Colon (tissue), 2 donors: ENCODE data around the gene MOGAT3.

ENCODE experiments used
- FAIRE-seq: peaks from 2 replicates; lab custom pipeline; 2012; peaks lifted over from hg19 to GRCh38; lab: Jason Lieb, UNC
- donor health status: control.
- donor health status: control.

The MOGAT3 gene

GRCh38 chr7:101160910-101161309 is 39.9 kb downstream of the MOGAT3 start:
- no peak for FAIRE-seq

- no peak for FAIRE-seq
Measured at GRCh38 chr7:101159696-101160674, 40.9 kb downstream of the MOGAT3 start.

DNA sequence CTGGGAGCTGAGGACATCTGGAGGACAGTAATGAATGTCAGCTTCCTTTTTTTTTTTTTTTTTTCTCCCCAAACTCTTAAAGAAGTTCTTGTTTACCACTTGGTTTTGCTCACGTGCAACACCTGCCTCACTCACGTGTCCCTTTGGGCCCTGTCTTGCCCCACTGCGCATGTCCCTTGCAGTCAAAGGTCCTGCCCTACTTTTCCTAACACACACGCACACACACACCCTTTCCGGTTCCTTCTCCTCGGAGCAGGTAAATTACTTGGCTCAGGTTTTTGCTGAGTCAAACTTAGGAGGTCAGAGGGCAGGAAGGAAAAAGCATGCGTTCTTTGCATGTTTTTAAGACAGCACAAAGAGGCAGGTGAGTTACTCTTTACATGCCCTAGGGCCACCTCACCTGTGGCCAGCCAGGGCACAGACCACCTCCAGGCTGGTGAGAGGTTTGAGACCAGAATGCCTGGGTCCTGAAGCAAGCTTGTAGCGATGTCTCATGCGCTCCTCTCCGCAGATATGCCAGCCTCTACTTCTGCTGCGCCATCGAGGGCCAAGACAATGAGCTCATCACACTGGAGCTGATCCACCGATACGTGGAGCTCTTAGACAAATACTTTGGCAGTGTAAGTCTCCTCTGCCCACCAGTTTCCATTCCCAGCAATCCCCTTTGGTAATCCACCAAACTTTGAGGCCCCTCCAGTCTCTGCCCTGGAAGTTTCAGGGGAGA is 43.8 kb downstream of the MOGAT3 start:
- FAIRE-seq, result no peak

DNA sequence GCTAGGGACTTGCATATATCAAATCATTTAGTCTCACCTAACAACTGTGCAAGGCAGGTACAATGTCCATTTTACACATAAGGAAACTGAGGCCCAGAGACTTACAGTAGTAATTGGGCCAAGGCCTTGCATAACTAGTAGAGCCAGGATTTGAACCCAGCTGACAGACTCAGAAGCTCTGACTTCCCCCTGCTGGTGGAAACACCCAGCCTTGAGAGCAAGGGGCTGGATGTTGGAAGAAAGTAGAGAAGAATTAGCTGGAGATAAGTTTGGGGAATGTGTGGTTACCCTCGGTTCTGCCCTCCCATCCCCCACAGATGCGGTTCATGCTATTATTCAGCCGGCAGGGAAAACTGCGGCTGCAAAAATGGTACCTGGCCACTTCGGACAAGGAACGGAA is 44.6 kb downstream of the MOGAT3 start:
- FAIRE-seq, result no peak

DNA sequence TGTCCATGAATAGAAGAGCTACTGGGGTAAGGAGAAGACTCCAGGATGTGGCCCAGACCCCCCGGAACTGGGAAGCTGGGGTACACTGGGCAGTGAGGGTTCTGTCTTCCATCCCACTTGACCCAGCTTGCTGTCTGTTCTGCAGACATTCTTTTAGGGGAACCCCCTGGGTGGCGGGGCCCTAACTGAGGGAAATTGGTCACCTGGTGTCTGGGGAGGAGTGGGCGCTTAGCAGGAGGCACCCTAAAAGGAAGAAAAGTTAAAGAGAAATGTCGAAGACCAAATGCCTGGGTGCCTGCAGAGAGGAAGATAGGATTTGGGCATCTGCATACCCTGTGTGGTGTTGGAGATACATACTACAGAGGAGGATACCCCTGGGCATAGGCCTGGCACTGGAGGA is 45.5 kb downstream of the MOGAT3 start:
- FAIRE-seq, result no peak

DNA sequence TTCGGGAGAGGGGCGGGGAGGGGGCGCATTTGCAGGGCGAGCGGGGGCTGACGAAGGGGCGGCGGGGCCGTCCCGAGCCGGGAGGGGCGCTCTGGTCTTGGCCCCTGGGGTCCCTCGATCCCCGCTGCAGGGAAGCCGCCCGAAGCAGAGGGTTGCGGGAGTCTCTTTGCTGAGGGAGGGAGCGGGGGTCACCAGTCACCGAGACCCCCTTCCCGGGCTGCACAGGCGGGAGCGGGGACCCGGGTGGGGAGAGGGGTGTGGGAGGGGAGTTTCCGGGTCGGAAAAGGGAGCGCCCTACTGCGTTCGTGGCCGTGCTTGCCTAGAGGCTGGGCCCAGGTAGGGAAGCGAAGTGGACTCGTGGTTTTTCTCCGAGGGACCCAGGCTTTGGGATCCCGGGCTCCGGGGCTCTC is 46.1 kb downstream of the MOGAT3 start:
- no peak for FAIRE-seq

DNA sequence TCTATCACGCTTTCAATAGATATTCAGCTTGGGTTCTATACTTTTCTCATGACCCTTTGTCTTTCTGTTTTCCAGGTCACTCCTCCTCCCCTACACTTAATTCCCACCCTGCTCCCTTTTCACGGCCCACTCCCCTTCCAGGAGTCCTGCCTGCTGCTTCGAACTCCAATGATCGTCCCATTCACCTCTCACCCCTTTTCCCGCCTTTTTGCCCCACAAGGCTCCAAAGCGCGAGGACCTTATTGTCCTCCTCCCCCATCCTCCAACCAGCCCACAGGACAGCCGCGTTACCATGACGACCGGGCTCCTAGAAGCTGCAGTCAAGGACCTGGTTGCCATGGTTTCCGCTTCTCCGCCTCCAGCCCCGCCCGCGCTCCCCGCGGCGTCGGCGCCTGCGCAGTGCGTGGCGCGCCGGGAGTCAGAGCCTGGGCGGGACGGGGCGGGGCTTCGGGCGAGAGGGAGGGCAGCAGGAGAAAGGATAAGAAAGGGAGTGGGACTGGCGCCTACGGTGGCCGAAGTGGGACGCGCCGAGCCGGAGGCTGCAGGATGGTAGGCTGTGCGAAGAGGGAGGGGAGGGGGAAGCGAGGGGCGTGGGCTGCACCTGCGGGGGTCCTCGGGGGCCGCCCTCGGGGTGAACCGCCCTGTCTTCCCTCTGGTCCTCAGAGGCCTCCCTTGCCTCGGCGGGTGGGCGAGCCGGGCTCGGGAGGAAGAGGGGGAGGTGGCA is 46.7 kb downstream of the MOGAT3 start, which contains the start of gene AP1S1:
Gene AP1S1, plus strand, starts transcription at position 508 of the 724 bp plus-strand sequence. Its CDS starts 39 bp downstream, at position 547.
- FAIRE-seq, result no peak

DNA sequence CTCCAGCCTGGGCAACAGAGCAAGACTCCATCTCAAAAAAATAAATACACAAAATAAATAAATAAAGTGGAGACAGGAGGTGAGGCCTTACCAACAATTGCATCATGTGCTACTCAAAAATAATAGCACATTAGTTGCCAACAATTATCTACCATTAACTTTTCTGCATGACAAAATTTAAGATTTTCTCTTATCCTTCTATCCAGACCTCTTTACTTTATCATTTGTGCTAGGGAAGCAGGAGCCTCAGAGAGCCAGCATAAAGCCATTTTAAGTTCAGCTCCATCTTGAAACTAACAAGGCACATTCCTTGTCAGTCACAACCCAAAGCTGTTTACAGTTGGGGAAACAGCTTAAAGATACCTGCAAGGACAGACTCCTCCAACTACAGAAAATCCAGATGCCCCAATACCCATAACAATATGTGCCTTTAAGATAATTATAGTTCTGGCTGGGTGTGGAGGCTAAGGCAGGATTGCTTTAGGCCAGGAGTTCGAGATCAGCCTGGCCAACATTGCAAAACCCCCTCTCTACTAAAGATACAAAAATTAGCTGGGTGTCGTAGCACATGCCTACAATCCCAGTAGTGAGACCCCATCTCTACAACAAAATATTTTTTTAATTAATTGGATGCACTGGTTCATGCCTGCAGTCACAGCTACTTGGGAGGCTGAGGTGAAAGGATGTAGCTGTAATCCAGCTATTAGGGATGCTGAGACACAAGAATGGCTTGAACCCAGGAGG is 48.8 kb downstream of the MOGAT3 start:
- no peak for FAIRE-seq
